GM19043 (cell line): Measurements from ENCODE around the gene BNC1.
"Not testable (repeated sequence)": the region's sequence is repeated elsewhere in the genome, so short reads cannot be mapped to it uniquely, and the experiment has no call there.

Experiments used
- ATAC-seq: cut with Tn5 transposase; IDR thresholded peaks from one replicate; pipeline ENCODE4 v1.9.1; 2021; ENCODE audit warnings: low read depth; ENCODE audit not compliant: unreplicated experiment

The BNC1 gene

DNA sequence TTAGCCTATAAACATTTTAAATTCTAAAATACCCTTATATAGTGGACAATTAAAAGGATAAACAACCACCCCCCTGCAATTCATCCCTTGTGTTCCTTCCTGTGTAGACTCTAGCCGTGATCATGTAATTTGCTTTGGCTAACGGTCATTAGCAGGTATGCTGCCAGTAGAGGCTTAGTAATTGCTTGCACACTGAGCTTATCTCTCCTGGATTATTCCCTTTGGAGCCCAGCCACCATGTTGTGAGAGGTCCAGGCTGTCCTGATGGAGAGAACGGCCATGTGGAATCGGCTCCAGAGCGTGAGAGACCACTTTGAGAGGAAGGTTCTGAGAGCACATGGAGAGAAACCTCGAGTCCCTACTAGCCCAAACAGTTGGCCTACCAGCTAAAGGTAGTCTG is 11.0 kb upstream of the BNC1 start:
- no peak for ATAC-seq

DNA sequence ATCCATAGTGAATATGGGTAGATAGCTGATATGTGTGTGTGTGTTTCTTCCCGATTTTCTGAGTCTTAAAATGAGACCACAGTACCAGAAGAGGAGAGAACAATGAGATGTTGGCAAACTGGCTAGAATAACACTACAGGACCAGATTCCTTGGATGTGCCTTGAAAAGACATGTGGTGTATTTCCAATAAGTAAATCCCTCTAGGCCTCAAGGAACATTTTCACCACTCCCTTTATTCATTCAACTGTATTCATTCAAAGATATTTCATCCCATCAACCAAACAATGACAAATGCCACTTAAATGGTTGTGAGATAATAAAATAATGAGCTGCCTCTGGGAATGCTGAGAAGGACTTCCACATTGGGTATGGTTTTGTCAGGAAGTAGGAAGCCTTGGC is 8.7 kb upstream of the BNC1 start:
- no peak for ATAC-seq

DNA sequence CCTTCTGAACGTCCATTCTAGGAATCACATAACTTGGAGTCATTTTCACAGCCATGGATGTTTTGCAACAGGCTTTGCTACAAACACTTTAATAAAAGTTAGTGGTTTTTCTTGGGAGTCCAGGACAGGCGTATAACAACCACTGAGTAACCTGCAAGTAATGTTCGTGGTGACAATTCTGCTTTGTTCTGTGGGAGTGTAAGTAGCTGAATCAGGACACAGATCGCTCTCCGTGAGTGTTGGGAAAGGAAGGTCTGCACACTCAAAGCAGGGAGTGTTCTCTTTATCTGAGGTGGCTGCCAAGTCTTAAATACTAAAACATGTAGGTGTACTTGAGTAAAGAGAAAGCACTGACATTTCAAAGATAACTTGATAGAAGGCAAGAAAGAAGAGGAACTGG is 7.9 kb upstream of the BNC1 start:
- no peak for ATAC-seq

DNA sequence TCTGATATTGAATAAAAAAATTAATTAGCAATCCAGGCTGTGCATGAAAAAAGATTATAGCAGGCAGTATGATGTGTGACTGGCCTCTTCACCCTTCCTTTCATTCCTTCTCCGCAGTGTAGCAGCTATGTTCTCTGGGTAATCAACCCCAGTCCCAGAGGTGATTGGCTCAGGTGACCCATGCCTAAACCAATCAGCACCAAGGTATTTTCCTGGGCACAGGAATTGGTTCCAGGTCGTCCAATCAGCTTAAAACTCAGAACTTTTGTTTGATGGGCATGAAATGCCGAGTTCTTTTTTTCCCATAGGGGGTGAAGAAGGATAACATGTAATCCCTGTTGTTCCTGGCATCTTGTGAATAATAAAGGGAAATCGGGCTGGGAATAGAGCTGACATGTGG is 5.8 kb upstream of the BNC1 start:
- no peak for ATAC-seq

DNA sequence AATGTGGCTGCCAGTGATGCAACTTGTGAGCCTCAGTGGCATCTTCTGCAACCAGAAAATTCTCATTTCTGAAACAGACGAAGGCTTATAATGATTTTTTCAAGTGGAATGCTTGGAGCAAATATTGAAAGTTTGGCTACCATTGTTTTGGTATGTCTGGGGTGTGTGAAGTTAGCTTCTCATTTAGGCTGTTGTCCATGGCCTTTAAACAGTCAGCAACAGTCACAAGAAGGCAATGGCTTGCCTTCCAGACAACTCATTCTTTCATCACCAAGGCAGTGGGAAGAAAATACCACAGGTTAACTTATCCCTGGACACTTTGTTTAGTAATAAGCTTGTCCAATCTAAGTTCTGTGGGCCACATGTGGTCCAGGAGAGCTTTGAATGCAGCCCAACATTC is 4.7 kb upstream of the BNC1 start:
- ATAC-seq: no peak

DNA sequence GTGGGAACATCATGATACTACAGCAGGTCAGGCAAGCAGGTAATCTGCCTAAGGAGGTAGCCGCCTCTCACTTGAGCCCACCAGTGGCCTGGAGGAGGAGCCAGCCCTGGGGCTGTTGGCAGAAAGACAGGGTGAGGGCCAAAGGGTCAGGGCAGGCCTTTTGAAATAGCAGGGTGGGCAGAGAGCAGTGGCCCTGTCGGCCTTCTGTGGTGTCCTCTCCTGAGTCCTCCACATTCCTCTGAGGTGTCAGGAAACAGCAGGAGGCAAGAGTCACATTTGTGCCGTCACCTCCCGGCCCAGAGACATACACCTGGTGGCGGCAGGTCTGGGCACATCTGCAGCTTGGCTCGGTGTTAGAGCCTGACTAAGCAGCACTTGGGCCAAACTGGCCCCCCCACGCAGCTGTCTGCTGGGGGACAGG is 3.9 kb upstream of the BNC1 start:
- ATAC-seq: no peak

DNA sequence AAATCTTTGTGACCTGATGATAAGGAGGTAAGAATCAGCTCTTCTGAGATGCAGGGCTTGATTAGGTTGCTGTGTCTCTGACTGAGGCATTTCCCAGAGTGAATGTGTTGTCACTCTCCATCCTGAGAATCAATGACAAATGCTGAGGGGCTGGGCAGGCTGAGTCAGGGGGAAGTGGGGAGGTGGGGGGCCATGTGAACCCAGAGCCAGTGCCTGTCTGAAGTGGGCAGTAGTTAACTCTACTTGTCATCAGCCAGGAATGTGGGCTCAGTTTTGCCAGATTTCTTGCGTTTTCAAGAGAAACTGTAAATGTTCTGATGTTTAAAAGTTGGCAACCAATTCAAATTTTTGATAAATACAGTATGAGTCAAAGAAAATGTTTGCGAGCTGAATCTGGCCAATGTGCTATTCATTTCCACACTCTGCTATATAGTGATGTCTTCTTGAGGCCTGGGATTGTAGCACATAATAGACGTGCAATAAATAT is 3.1 kb upstream of the BNC1 start:
- ATAC-seq: no peak

DNA sequence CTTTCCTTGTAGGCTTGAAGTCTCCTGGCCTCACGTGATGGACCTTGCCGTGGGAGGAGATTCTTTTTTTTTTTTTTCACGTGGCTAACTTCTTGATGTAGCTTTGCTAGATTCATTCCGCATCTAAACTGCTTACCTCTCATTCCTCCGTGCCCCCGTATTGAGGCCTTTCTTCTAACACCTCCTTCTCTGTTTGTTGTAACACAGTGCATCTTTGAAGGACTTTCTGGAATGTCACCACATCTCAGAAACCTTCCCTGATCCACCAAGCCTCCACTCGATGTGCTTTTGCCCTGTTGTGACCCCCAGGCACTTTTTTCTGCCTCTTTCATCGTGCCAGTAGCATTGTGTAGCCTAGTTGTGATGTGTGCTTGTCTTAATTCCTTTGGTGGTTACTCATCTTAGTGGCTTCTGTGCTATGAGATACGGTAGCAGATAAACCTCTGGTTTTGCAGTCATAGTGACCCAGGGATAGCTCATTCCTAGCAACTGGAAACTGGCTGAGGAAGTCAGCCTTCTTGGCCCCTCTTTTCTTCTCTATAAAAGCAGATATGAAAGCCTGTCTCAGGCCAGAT is 1.6 kb upstream of the BNC1 start:
- no peak for ATAC-seq

DNA sequence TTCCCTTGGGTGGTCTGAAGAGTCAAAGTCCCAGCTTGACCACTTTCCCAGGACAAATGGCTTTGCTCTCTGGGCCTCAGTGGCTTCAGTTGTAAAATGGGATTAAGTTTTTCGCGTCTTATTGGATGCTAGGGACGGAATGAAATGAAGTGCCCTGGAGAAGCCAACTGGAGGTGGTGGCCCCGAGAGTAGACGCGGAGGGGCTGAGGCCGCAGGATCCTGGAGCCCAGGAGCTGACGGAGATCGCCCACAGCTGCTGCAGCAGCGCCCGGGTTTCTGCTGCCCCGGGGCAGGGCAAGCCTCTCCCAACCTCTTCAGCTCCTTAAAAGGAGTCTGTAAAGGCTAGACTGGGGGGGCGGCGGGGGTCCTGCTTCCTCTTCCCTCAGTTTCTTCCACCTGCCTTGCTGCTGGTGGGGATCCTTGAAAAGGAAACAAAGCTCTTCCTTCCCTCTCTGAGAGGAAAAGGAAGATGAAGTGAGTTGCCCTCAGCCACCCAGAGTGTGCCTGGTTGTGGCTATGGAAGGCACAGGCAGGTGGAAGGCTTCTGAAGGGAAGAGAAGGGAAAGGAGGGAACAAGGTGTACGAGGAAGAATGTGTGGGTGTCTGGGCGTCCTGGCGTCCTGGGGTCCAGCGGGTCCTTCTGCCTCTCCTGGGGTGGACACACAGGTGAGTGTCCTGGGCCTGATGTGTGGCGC is 967 bp upstream of the BNC1 start:
- ATAC-seq: no peak

DNA sequence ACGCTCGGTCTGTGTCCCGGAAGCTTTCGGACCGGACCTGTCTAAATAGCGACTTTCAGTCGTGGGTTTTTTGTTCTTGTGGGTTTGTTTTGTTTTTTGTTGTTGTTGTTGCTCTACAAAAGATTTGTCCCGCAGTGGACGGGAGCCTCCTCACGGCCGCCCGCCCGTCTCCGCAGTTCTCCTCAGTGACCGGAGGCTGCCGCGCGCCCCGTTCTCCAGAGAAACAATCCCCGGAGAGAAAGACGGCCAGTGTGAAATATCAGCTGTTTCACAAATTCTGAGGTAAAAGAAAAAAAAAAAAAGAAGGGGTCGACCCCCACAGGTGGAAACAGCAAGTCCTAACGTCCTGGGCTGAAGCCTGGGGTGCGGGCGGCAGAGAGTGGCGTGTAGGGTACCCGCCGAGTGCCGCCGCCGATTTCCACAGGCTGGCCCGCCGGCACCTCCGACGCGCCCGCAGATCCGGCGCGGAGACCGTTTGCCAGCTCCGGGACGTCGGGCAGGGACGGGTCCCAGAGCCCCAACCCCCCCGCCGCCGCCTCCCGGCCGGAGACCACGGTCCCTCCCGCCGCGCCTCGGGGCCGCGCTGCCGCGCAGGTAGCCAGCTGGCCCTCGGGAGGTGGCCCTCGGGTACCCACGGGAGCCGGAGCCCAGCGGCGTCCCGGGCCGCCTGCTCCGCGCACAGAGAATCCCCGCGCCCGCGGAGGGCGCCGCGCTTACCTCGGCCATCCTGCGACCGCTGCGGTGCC is 478 bp downstream of the BNC1 start:
- ATAC-seq: no peak

DNA sequence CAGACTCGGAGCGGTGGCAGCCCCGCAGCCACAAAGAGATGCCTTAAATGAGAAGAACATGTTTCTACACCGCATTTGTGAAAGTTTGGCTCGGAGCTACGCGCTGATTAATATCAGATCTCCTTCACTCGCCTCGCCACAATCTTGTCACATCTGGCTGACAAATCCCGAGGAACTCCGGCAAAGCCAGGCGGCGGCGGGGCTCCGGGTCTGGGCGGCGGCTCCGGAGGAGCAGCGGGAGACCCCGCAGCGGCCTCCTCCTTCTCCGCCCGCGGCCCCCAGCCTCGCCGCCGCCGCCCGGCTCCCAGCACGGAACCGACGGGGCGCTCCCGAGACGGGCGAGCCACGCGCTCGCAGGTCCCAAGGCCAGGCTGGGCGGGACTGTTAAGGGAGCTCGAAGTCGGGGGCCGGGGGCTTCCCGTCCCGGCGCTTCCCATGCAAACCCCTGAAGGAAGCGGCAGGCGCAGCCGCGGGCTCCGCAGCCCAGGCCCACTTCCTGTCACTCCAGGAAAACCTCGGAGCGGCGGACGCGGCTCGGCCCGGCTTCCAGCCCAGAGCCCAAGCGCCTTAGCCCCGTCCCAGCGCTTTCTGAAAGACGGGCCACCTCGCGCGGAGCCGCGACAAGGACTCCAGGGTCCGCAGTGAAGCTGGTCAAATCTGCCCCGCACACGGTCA is 1.2 kb downstream of the BNC1 start:
- no peak for ATAC-seq

DNA sequence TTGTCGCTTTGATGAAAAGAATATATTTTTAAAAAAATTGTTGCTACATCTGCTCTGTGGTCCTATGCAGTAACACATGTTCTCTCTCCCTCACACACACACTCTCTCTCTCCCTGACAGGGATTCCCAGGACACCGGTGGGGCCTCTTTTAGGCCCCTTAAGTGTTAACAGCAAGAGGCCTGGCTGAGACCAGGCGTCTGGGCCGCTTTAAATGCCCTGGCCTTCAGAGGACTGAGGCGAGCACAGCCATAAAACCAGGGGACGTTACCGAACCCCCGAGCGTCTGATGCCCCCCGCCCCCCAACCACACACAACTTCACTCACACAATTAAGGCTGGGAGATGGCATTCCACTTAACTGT is 1.7 kb downstream of the BNC1 start:
- ATAC-seq: no peak

DNA sequence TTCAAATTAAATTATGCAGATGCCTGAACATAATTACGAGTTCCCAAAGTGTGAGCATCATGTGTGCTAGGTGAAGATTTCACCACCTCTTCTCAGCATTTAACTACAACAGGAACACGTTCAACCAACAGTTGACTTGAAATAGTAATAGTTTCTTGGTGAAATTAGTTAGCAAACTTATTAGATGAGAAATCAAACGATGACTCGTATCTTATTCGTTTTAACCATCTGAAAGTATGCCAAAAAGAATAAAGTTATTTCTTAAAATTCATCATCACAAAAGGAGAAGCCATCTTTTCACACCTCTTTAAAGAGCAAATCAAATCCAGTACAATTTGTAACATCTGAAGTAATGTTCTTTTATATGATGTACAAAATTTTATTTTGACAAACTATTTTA is 2.3 kb downstream of the BNC1 start:
- ATAC-seq: no peak

DNA sequence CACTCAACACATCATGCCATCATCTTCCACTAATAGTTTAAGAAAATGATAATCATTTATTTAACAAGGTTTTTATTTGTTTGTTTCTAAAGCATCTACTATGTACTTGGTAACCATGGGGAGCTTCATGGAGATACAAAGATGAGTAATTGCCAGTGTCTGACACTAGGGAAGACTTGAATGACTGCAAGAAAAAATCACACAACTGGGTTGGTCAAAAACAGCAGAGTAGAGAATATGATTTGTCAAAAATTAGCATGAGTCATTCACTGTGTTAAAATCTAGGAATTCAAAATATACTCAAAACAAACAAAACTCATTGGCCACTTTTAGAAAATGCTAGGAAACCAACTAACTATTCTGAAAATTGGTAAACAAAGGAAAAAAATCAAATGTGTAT is 6.3 kb downstream of the BNC1 start:
- ATAC-seq: no peak

DNA sequence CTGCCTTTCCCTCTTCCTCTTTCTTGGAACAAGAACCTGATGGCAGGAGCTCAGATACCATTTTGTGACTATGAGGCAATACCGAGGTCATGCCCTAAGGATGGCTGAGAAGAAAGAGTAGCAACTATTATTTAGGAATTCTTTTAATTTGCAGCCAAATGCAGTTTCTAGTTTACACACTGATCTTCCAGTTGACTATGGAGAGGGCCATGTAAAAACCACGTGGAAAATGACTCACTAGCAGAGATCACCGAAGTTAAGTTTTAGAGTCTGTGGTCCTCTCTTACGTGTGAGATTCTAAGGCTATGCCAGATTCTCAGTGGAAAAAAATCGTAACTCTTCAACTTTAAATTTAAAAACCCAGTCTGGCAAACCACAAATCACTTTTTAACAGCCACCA is 7.8 kb downstream of the BNC1 start:
- ATAC-seq: no peak

DNA sequence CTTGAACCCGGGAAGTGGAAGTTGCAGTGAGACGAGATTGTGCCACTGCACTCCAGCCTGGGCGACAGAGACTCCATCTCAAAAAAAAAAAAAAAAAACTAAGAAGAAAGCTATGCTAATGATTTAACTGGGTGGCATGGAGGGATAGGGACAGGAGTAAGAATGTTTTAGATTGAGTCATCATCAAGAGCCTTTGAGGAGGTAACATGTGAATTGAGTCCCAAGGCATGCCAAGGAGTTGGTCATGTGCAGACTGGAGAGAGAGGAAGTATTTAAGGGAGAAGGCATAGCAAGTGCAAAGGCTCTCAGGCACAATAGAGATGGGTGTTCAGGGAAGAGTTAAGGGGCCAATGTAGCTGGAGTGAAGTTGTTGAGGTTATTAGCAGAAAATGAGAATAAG is 9.1 kb downstream of the BNC1 start:
- ATAC-seq: no peak

DNA sequence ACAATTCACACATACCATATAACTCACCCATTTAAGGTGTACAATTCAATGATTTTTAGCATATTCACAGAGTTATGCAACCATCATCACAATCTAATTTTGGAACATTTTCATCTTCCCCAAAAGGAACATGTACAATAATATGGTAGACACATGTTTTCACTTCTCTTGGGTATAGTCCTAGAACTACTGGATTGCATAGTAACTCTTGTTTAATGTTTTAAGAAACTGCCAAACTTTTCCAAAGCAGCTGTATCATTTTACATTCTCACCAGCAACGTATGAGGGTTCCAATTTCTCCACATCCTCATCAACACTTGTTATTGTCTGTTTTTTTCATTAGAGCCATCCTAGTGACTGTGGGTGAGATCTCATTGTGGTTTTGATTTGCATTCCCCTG is 14.3 kb downstream of the BNC1 start:
- no peak for ATAC-seq

DNA sequence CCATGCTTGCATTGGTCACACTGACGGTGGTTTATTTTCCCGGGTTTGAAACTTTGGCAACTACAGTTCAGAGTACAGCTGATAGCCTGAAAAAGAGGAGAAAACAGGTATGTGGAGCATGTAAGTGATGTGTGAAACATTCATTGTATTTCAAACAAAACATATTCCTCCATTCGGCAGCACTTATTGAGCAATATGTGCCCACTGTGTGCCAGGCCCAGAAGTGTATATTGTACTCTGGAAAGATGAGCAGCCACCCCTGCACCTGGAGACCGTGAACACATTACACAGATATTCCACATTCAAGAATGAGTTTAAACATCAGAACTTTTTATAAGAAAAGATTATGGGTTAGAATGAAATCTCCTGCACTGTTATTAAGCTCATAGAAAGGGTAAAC is 16.3 kb downstream of the BNC1 start:
- ATAC-seq: no peak

DNA sequence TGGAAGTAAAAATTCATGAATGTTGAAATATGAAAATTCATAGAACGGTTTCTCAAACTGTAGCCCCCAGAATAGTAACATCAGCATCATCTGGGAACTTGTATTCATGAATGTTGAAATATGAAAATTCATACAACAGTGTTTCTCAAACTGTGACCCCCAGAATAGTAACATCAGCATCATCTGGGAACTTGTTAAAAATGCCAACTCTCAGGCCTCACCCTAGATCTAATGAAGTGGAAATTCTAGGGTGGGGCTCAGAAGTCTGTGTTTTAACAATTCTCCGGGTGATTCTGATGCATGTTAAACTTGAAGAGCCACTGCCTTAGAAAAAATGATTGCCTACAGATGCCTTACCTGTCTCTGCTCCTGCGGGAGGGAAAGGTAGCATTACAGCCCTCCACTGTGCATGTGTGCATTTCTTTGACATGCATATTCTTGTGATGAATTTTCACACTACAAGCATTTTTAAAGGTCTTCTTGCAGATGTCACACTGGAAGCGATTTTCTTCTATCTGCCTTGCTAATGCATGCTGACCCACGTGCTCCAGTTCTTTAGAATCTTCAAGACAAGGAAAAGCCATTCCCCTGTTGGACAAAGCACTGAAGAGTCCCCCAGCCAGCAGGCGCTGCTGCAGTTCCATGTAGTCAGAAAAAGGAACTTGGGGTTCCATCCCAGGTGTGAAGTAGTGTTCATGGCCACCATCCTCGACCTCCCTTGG is 21.7 kb downstream of the BNC1 start:
- no peak for ATAC-seq

DNA sequence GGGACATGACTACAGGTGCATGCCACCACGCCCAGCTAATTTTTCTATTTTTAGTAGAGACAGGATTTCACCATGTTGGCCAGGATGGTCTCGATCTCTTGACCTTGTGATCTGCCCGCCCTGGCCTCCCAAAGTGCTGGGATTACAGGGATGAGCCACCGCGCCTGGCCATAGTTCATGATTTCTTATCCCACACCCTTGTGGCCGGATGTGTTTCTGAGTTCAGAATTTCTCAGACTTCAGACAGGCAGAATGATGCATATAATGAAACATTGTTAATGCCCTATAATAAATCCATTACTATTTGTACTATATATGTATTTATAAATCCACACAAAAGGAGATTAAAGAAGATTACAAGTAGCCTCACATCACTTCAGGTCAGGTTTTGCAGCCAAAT is 22.3 kb downstream of the BNC1 start:
- ATAC-seq: not testable (repeated sequence)

DNA sequence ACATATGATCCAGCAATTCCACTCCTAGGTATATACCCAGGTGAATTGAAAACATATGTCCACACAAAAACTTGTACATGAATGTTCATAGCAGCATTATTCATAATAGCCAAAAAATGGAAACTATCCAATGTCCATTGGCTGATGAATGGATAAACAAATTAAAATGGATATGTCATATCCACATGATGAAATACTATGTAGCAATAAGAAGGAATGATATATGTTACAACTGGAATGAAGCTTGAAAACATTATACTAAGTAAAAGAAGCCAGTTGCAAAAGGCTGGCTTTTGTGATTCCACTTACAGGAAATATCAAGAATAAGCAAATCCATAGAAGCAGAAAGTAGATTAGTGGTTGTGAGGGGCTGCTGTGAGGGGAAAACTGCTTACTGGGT is 33.7 kb downstream of the BNC1 start:
- ATAC-seq: no peak
